ENCODE results near the gene MIA2.
"Not testable (repeated sequence)": the region's sequence is repeated elsewhere in the genome, so short reads cannot be mapped to it uniquely, and the experiment has no call there.

Gene MIA2

GRCh38 chr14:39266871-39267607 lies 33.3 kb downstream of the MIA2 start:
- peak overlapping the region; percentile 97 for H3K27ac ChIP-seq
- DNase-seq (ENCODE audit: low read depth, low spot score) = no peak

GRCh38 chr14:39267608-39268005 lies 33.9 kb downstream of the MIA2 start:
- DNase-seq (ENCODE audit: low read depth, low spot score) = no peak
- H3K27ac ChIP-seq = peak overlapping the region; percentile 97

GRCh38 chr14:39268393-39268792 lies 34.7 kb downstream of the MIA2 start:
- DNase-seq (ENCODE audit: low read depth, low spot score) = no peak
- H3K27ac ChIP-seq = peak overlapping the region; percentile 97

GRCh38 chr14:39272918-39273317 lies 39.2 kb downstream of the MIA2 start:
- no peak for DNase-seq (ENCODE audit: low read depth, low spot score)
- H3K27ac ChIP-seq = no peak overlapping the region

GRCh38 chr14:39275395-39275794 lies 41.7 kb downstream of the MIA2 start:
- no peak overlapping the region for H3K27ac ChIP-seq
- DNase-seq (ENCODE audit: low read depth, low spot score) = no peak

GRCh38 chr14:39276005-39276404 lies 42.3 kb downstream of the MIA2 start:
- no peak overlapping the region for H3K27ac ChIP-seq
- DNase-seq (ENCODE audit: low read depth, low spot score) = no peak

GRCh38 chr14:39276579-39277114 lies 42.9 kb downstream of the MIA2 start:
- DNase-seq (ENCODE audit: low read depth, low spot score) = no peak
- no peak overlapping the region for H3K27ac ChIP-seq

GRCh38 chr14:39279515-39279914 lies 45.8 kb downstream of the MIA2 start:
- DNase-seq (ENCODE audit: low read depth, low spot score) = no peak

GRCh38 chr14:39280678-39281077 lies 47.0 kb downstream of the MIA2 start:
- DNase-seq (ENCODE audit: low read depth, low spot score); H3K27ac ChIP-seq: not testable (repeated sequence)

More at GRCh38 chr14:39279515-39279914, 45.8 kb downstream of the MIA2 start:
- H3K27ac ChIP-seq = no peak overlapping the region

- no peak overlapping the region for H3K27ac ChIP-seq
- no peak for DNase-seq (ENCODE audit: low read depth, low spot score)
Observed at GRCh38 chr14:39289523-39289922, 55.8 kb downstream of the MIA2 start.

GRCh38 chr14:39291701-39292100 lies 58.0 kb downstream of the MIA2 start:
- no peak for DNase-seq (ENCODE audit: low read depth, low spot score)
- no peak overlapping the region for H3K27ac ChIP-seq

- H3K27ac ChIP-seq = no peak overlapping the region
- no peak for DNase-seq (ENCODE audit: low read depth, low spot score)
Observed at GRCh38 chr14:39293629-39294028, 59.9 kb downstream of the MIA2 start.

- not testable (repeated sequence) for DNase-seq (ENCODE audit: low read depth, low spot score); H3K27ac ChIP-seq
Observed at GRCh38 chr14:39300389-39300788, 66.7 kb downstream of the MIA2 start.

GRCh38 chr14:39302124-39302810 lies 68.6 kb downstream of the MIA2 start:
- DNase-seq (ENCODE audit: low read depth, low spot score) = no peak
- H3K27ac ChIP-seq = no peak overlapping the region

GRCh38 chr14:39303115-39303514 lies 69.4 kb downstream of the MIA2 start:
- H3K27ac ChIP-seq = no peak overlapping the region
- DNase-seq (ENCODE audit: low read depth, low spot score) = no peak

- no peak for DNase-seq (ENCODE audit: low read depth, low spot score)
- H3K27ac ChIP-seq = no peak overlapping the region
Observed at GRCh38 chr14:39307815-39308214, 74.1 kb downstream of the MIA2 start.

- H3K27ac ChIP-seq = no peak overlapping the region
Observed at GRCh38 chr14:39310051-39310450, 76.3 kb downstream of the MIA2 start.

GRCh38 chr14:39315859-39316444 lies 82.2 kb downstream of the MIA2 start:
- no peak overlapping the region for H3K27ac ChIP-seq
- DNase-seq (ENCODE audit: low read depth, low spot score) = no peak

More at GRCh38 chr14:39310051-39310450, 76.3 kb downstream of the MIA2 start:
- no peak for DNase-seq (ENCODE audit: low read depth, low spot score)

GRCh38 chr14:39316830-39317553 lies 83.3 kb downstream of the MIA2 start:
- H3K27ac ChIP-seq = no peak overlapping the region
- DNase-seq (ENCODE audit: low read depth, low spot score) = no peak

GRCh38 chr14:39318574-39318973 lies 84.9 kb downstream of the MIA2 start:
- no peak for DNase-seq (ENCODE audit: low read depth, low spot score)
- no peak overlapping the region for H3K27ac ChIP-seq
